Small intestine (tissue), 7 donors: ENCODE results near the gene TSFM. TPM values are rescaled to one million over a fixed set of nuclear protein-coding genes. Genes with fewer than 3 reads are reported as not detected.
A peak's percentile ranks its signal among the peaks of the same experiment; 100 is the strongest.

Source experiments
- DNase-seq, 2 donors: peaks; one replicate each; pipeline versions ENCODE4 v3.0.0 to v3.0.0-alpha.2; 2013
- FAIRE-seq: peaks from 2 replicates; lab custom pipeline; 2012; peaks lifted over from hg19 to GRCh38; lab: Jason Lieb, UNC
- H3K27ac ChIP-seq, 3 donors: one replicate each; pipeline ENCODE4 v1.5.1; 2013; ENCODE audit warnings: low read length in 2 of 3, mild to moderate bottlenecking in 2 of 3, control low read depth in 1 of 3, inconsistent platforms in 1 of 3, low read depth in 1 of 3, moderate library complexity in 1 of 3
- H3K27me3 ChIP-seq, 3 donors: one replicate each; pipeline ENCODE4 v1.6.1; 2013; ENCODE audit warnings: low read length in 3 of 3, inconsistent platforms in 1 of 3; ENCODE audit not compliant: control insufficient read depth in 3 of 3, insufficient read depth in 3 of 3
- H3K36me3 ChIP-seq, 3 donors: one replicate each; pipeline ENCODE4 v1.6.1; 2013; ENCODE audit warnings: low read length in 3 of 3, inconsistent platforms in 1 of 3, low read depth in 1 of 3, mild to moderate bottlenecking in 1 of 3, moderate library complexity in 1 of 3; ENCODE audit not compliant: control insufficient read depth in 3 of 3, insufficient read depth in 2 of 3
- H3K4me1 ChIP-seq, 3 donors: one replicate each; pipeline ENCODE4 v1.6.1; 2013; ENCODE audit warnings: low read length in 2 of 3, inconsistent platforms in 1 of 3, low read depth in 1 of 3, mild to moderate bottlenecking in 1 of 3, moderate library complexity in 1 of 3; ENCODE audit not compliant: control insufficient read depth in 3 of 3, insufficient read depth in 2 of 3
- H3K4me3 ChIP-seq, 3 donors: one replicate each; pipeline ENCODE4 v1.5.1; 2013; ENCODE audit warnings: low read length in 3 of 3, control low read depth in 1 of 3, inconsistent platforms in 1 of 3, low read depth in 1 of 3, mild to moderate bottlenecking in 1 of 3, moderate library complexity in 1 of 3
- H3K9me3 ChIP-seq, 2 donors: one replicate each; pipeline ENCODE4 v1.6.1; 2013; ENCODE audit warnings: low read depth in 1 of 2, low read length in 1 of 2; ENCODE audit not compliant: control insufficient read depth in 2 of 2, insufficient read depth in 1 of 2
- WGBS, 3 donors: extraction: QIAGEN DNeasy Blood & Tissue Kit; methylation state at CpG; one replicate each; pipeline ENCODE4 v1.1.7; 2013; 5-methylcytosine and 5-hydroxymethylcytosine counted together
- polyA plus RNA-seq, 4 donors: library from polyadenylated mRNA; stranded (reverse) in 3 of 4; unstranded in 1 of 4; fragments of 200-250 nt in 3 of 4; fragments of 120-200 nt in 1 of 4; gene quantifications; one replicate each; pipeline versions ENCODE4 v1.2.1 to v1.2.3, GENCODE V29; 2013
- donor health status: healthy with polysubstance abuse.
- donor health status: control.
- donor health status: control.
- donor health status: Bipolar disorder and iron deficiency.
- donor health status: healthy.

The TSFM gene
- polyA plus RNA-seq, 4 donors, result 22.4 to 52.4 (median 35.4) TPM

GRCh38 chr12:57826966-57827365 is 44.4 kb downstream of the TSFM start:
- Histone ChIP-seq H3K4me1 (peaks cover 0 to 16% (median 6%) of the 10 kb centered on the region in 3 donors), H3K27ac (no peak overlapping the region), H3K27me3 (no peaks in the 10 kb centered on the region), H3K36me3 (peaks cover 28 to 82% (median 39%) of the 10 kb centered on the region in 3 donors), H3K4me3 (no peak overlapping the region), H3K9me3 (no peaks in the 10 kb centered on the region)
- 50 to 89% (median 71%) methylated on average over 1 of the region's 1 CpG for WGBS, 3 donors
- DNase-seq (no peak), FAIRE-seq (no peak)

DNA sequence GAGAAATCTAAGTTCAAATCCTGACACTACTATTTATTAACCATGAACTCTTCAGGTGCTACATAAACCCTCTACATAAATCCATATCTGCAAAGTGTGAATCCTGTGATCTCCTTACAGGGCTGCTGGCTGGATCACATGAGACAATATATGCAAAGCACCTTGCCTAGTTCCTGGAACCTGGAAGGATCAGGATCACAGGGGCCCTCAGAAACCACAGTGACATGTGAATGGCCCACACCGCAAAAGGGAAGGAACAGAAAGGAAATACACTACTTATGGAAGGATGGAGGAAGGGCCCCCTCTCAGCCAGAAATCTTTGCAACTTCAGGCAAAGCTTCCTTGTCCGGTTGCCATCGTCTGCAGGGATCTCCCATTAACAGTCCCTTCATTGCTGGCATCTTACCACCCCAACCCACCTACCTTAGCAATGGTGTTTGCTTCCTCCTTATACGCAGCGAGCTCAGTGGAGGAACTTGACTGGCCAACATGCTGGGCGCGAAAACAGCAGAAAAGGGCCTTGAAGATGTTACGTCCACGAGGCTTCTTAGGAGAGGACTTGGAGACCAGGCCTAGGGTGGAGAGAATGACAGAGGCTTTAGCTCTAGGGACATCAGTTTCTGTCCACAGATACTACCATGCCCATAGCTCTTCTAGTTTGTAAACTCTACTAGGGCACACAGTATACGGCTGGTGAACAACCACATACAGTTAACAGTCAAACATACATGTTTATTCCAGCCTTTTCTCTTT is 46.6 kb downstream of the TSFM start:
- Histone ChIP-seq H3K4me3 (no peak overlapping the region), H3K27ac (no peak overlapping the region), H3K27me3 (no peaks in the 10 kb centered on the region), H3K4me1 (peaks cover 0 to 25% (median 11%) of the 10 kb centered on the region in 3 donors), H3K9me3 (no peaks in the 10 kb centered on the region), H3K36me3 (peaks cover 17 to 73% (median 29%) of the 10 kb centered on the region in 3 donors)
- no peak for DNase-seq
- no peak for FAIRE-seq
- 67 to 80% (median 77%) methylated on average over 10 of the region's 10 CpGs for WGBS, 3 donors

DNA sequence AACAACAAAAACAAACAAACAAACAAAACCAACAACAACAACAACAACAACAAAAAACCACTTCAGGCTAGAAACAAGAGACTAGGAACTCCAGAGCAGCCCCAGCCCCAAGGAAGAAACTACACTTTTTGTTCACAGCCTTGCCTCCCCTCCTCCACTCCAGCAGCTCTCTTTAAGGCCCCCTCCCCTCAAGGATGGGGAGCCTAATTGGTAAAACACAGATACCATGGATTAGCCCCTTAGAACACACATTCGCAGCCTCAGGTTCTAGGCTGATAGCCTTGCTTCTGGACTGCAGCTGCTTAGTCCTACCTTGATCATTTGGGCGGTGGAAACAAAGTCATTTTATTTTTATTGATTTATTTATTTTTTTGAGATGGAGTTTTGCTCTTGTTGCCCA is 47.8 kb downstream of the TSFM start:
- FAIRE-seq, result no peak
- Histone ChIP-seq H3K9me3 (no peaks in the 10 kb centered on the region), H3K27me3 (no peaks in the 10 kb centered on the region), H3K27ac (no peak overlapping the region), H3K36me3 (peaks cover 10 to 68% (median 23%) of the 10 kb centered on the region in 3 donors), H3K4me3 (no peak overlapping the region), H3K4me1 (peaks cover 0 to 32% (median 17%) of the 10 kb centered on the region in 3 donors)
- WGBS, 3 donors, result 87 to 92% (median 90%) methylated on average over 2 of the region's 2 CpGs
- DNase-seq, result no peak

- Histone ChIP-seq H3K36me3 (peaks cover 0 to 56% (median 2%) of the 10 kb centered on the region in 3 donors), H3K4me1 (peaks cover 4 to 56% (median 36%) of the 10 kb centered on the region in 3 donors), H3K9me3 (no peaks in the 10 kb centered on the region), H3K4me3 (no peak overlapping the region), H3K27me3 (no peaks in the 10 kb centered on the region), H3K27ac (peak overlapping the region in 1 of 3 donors; percentile 47)
- WGBS, 3 donors, result 48 to 66% (median 55%) methylated on average over 9 to 10 of the region's 10 CpGs
- FAIRE-seq (no peak), DNase-seq (no peak)
Measured at GRCh38 chr12:57832966-57833365, 50.4 kb downstream of the TSFM start.

DNA sequence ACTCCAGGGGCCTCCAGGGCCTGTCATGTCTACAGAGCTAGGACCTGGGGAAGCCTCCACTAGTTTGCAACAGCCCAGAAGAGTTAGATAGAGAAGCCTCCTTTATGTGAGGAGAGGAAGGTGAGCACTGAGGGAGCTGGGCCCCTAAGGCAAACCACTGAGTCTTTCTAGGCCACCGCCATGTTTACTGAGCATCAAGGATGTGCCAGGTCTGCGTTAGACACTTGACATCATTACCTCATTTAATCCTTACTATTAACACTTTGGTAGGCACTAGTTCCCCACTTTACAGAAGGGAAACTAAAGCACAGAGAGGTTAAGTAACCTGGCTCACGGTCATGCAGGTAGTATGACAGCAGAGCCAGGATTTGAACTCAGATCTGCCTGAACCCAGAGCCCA is 51.1 kb downstream of the TSFM start:
- peaks cover 0 to 57% (median 2%) of the 10 kb centered on the region in 3 donors for H3K36me3 ChIP-seq
- FAIRE-seq (no peak), DNase-seq (no peak)
- H3K27me3 ChIP-seq, result no peaks in the 10 kb centered on the region
- H3K4me3 ChIP-seq, result no peak overlapping the region
- WGBS, 3 donors, result 69 to 81% (median 72%) methylated on average over 3 of the region's 3 CpGs
- peaks cover 6 to 62% (median 37%) of the 10 kb centered on the region in 3 donors for H3K4me1 ChIP-seq
- H3K9me3 ChIP-seq, result no peaks in the 10 kb centered on the region
- H3K27ac ChIP-seq, result no peak overlapping the region

DNA sequence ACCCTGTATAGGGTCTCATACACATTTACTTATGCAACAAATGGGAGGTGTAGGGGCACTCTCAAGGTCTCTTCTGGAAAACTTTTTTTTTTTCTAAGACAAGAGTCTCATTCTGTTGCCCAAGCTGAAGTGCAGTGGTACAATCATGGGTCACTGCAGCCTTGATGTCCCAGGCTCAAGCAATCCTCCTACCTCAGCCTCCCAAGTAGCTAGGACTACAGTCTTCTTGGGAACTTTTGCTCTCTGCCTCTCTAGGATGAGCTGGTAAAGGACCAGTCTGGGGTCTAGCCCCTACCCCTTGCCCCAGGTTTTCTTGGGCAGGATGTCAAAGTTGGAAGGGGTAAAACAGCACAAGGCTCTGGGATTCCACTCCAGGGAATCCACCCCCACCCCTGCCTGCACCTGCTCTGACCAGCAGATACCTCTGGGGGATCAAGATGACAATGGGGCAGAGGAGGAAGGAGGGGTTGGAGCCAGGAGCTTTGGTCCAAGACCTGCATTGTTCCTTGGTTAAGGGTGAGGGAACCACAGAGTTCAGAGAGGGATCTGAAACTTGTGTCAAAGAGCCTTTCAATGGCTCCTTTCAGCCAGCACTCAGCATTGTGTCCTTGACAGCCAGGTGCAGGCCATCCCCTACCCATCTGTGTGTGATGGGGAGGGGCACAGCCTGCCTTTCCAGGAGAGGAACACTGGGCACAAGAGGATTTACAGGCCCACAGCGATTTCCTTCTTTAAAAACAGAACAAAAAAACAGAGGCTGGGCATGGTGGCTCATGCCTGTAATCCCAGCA is 51.7 kb downstream of the TSFM start:
- Histone ChIP-seq H3K4me3 (no peak overlapping the region), H3K9me3 (no peaks in the 10 kb centered on the region), H3K4me1 (peaks cover 9 to 62% (median 42%) of the 10 kb centered on the region in 3 donors), H3K36me3 (peaks cover 0 to 56% (median 2%) of the 10 kb centered on the region in 3 donors), H3K27ac (peak overlapping the region in 1 of 3 donors; percentile 62), H3K27me3 (no peaks in the 10 kb centered on the region)
- DNase-seq (no peak), FAIRE-seq (no peak)
- 0 to 25% (median 9%) methylated on average over 1 of the region's 1 CpG for WGBS, 3 donors

- Histone ChIP-seq H3K4me3 (no peak overlapping the region), H3K4me1 (peaks cover 14 to 69% (median 51%) of the 10 kb centered on the region in 3 donors), H3K9me3 (no peaks in the 10 kb centered on the region), H3K27ac (peak overlapping the region in 2 of 3 donors; percentile 37 to 85), H3K36me3 (peaks cover 0 to 51% (median 0%) of the 10 kb centered on the region in 3 donors), H3K27me3 (no peaks in the 10 kb centered on the region)
- DNase-seq (no peak), FAIRE-seq (no peak)
- 52 to 81% (median 67%) methylated on average over 9 of the region's 9 CpGs for WGBS, 3 donors
Measured at GRCh38 chr12:57835366-57836288, 53.0 kb downstream of the TSFM start.
